PFSK-1 (cell line): Measurements from ENCODE around the gene ZDHHC17.

ENCODE experiments used
- REST ChIP-seq, 2 experiments: IDR thresholded peaks; 2 replicates each; pipeline versions ENCODE4 v1.6.1 to v1.8.0; 2011 to 2012; ENCODE audit warnings: low read depth in 2 of 2, low read length in 2 of 2, control low read depth in 1 of 2, inconsistent platforms in 1 of 2, mild to moderate bottlenecking in 1 of 2, moderate library complexity in 1 of 2; ENCODE audit not compliant: insufficient read depth in 1 of 2
- SIN3A ChIP-seq: IDR thresholded peaks from 2 replicates; pipeline ENCODE4 v1.6.1; 2012; ENCODE audit warnings: mild to moderate bottlenecking, low read length, moderate library complexity, borderline replicate concordance; ENCODE audit not compliant: insufficient read depth
- TAF1 ChIP-seq: IDR thresholded peaks from 2 replicates; pipeline ENCODE4 v1.6.1; 2012; ENCODE audit warnings: low read length, control low read depth, borderline replicate concordance; ENCODE audit not compliant: insufficient read depth

GRCh38 chr12:76810671-76811419 is 46.9 kb downstream of the ZDHHC17 start:
- no peak for TF ChIP-seq SIN3A
- no peak for TF ChIP-seq REST (IDR thresholded peaks at IDR 0.05; ENCODE audit: insufficient read depth in 1 of 2, low read depth in 2 of 2, low read length in 2 of 2)
- TF ChIP-seq TAF1 = no peak
